GM11168 (cell line): ENCODE measurements around the gene SHH.
"Not testable (repeated sequence)": the region's sequence is repeated elsewhere in the genome, so short reads cannot be mapped to it uniquely, and the experiment has no call there.

Experiments
- in situ Hi-C: fragments of 300-500 bp; cut with MboI; formaldehyde crosslinking; loops from one replicate; pipeline ENCODE4 v1.12.0; 2022; ENCODE audit warnings: low sequenced_read_pairs; ENCODE audit not compliant: unreplicated experiment

Gene SHH

GRCh38 chr7:155821851-155822250 lies 9.6 kb upstream of the SHH start:
- in situ Hi-C loops: no loop called here

DNA sequence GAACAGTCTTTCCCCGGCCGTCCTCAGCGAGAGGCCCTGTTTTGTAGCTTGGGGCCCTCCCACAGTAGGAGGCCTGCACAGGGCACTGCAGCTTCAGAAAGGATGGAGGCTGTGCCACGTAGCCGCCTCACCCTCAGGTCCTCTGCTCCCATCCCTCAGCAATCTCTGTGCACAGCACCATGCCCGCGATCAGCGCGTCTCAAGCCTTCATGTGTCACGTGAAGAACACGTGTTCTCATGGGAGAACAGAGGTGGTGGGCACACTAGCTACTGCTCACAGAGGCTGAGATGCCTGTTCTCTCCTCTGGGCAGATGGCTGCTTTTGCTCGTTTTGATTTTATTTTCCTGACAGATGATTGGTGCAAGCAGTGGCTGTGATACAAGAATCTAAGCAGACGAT lies 8.5 kb upstream of the SHH start:
- in situ Hi-C loops: no loop called here

DNA sequence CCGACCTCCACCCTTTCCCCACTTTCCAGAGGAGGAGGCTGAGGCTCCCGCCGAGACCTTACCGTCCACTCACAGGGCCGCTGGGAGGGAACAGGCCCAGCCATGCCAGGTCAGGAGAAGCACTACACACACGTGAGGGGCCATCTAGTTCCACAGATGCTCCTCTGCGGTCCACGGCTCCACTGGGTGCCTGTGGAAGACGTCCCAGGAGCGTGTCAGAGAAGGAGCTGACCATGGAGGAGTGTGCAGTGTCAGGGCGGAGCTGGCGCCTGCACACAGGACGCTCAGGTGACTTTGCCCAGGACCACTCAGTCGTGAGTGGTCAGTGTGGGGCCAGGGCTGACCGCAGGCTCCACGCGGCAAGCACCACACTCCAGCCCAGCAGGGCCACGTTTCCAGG lies 8.0 kb upstream of the SHH start:
- in situ Hi-C loops: no loop called here

DNA sequence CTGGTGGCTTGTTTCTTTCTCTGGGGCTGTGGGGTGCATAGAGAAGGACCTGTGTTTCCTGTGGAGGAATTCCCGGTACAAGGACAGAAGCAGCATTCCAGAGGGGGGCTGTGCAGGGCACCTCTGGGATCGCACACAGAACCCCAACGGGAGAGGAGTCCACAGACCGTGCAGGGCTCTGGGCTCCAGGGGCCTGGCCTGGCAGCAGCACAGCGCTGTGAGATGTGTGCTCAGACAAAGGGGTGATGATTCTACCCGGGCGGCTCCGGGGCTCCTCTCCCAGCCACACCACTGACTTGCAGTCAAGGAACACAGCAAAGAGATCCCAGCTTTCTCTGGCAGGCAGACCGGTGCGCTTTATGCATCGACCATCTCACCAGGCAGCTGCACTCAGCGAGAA lies 6.9 kb upstream of the SHH start:
- in situ Hi-C loops: no loop called here

- in situ Hi-C loops: no loop called here
Measured at GRCh38 chr7:155818820-155819168, 6.5 kb upstream of the SHH start.

DNA sequence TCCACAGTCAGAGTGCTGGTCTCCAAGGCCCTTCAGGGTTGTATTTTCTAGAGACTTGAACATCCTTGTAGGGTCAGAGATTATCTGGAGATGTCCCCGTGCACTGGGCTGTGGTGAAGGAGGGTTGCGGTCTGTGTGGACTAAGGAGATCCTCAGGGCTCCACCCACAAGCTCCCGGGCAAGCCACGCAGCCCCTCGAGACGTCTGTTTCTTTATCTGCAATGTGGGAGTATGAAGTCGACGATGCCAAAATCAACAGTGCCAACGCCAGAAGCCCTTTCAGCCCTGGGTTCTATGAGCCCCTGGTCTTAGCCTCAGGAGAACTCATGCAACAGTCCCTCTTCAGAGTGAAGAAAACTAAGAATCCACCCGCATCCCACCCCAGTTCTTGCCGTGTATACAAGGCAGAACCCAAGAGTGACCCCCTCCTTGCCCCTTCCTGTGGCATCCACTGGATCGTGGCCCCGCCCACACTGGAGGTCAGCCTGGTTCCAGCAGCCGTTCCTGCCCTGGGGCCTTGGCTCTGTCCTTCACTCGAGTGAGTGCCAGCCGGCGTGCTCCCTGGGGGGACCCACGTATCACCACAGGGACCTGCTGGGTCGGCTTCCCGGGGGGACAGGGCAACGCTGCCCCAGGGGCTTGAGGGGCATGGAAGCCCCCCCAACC lies 6.0 kb upstream of the SHH start:
- in situ Hi-C loops: no loop called here

GRCh38 chr7:155817515-155817914 lies 5.3 kb upstream of the SHH start:
- in situ Hi-C loops: not testable (repeated sequence)

- in situ Hi-C loops: no loop called here
Measured at GRCh38 chr7:155816996-155817395, 4.7 kb upstream of the SHH start.

- in situ Hi-C loops: no loop called here
Measured at GRCh38 chr7:155816192-155816508, 3.9 kb upstream of the SHH start.

DNA sequence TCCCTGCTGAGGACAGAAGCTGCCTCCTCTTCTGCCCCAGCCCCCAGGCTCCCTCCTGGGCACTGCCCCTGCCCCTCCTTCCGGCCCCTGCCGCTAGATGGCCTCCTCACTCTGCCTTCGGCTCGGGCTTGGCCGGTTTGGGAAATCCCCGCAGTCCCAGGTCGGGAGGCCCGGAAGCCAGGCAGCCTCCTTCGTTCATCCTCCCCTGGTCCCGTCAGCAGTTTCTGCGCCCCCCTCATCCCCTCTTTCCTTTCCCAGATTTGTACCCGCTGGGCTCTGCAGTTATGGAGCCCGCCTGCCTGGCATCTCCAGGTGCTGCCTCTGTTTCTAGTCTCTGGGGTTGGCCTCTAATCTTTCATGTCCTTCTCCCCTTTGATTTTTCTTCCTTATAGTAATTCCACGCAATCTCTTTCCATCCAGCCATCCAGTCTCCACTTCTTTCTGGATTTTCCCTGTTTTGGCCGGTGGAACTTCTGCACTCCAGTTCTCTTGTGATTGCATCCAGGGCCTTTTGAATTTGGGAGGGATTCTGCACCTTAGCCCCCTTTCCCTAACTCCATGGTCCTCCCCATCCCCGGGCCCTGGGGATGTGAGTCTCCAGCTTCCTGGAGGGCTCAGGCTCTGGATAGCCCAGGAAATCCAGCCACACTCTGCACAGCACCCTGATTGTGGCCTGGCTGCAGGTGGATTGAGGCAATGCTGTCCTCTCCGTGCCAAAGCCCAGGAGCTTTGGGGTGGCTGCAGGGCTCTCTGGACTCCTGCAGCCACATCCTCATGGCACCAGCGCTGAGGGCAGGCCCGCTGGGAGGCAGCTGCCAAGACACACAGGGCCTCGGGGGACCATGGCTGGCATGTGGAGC lies 3.3 kb upstream of the SHH start:
- in situ Hi-C loops: no loop called here

DNA sequence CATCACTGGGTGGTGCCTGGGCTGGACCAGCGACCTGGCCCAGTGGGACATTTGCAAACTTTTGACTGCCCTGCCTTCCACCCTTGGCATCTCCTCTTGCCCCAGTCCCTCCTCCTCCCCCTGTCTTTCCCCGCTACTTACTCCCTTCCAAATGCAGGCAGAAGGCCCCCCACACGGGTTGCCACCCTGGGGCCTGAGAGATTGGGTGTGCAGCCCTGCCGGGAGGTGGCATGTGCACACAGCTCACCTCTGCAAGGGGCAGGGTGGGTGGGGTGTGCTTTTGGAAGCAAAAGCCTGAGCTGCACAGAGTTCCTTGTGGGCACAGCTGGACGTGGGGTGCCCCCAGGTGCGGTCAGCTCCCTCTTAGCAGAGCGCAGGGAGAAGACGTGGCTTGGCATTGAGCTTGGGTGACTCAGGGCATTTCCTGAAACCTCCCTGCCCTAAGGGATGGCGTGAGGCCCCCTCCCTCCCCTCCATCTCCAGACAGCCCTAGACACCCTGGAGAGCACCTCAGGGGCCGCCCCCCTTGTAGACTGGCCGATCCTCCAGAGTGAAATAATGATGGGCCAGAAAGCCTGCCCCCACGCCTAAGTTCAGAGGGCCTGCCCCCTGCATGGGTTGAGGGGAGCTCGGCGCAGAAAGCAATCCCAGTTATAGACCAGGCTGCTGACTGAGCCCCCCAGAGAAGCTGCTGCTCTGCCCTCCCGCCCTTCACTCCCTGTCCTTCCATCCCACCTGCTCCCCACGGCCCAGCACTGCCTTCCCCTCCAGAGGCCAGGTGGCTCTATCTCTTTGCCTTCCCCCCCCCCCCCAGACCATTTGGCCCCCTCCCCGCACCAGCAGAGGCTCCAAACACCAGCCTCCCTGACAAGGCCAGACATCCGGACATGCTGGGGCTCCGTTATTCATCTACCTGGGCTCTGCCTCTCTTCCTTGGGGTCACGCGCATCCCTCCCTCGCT lies 2.3 kb upstream of the SHH start:
- in situ Hi-C loops: no loop called here

GRCh38 chr7:155813546-155814315 lies 1.5 kb upstream of the SHH start:
- in situ Hi-C loops: no loop called here

DNA sequence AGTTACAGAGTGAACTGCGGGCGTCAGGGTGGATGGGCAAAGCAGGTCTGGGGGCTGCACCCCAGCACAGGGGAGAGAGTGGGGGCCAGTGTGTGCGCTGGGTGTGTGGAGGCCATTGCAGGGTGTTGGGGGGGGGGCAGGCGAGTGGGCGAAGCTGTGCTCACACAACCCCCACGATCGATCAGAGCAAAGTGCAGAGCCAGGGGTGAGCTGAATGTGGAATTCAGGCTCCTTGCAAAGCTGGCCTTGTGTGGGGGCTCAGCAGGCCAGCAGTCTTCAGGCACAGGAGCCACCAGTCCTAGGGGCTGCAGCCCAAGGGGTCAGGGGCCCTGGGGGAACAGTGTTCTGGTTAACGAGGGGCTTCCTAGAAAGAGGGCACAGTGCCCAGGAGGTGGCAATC lies 862 bp upstream of the SHH start:
- in situ Hi-C loops: no loop called here

- in situ Hi-C loops: no loop called here
Measured at GRCh38 chr7:155811560-155811894, 736 bp downstream of the SHH start.

DNA sequence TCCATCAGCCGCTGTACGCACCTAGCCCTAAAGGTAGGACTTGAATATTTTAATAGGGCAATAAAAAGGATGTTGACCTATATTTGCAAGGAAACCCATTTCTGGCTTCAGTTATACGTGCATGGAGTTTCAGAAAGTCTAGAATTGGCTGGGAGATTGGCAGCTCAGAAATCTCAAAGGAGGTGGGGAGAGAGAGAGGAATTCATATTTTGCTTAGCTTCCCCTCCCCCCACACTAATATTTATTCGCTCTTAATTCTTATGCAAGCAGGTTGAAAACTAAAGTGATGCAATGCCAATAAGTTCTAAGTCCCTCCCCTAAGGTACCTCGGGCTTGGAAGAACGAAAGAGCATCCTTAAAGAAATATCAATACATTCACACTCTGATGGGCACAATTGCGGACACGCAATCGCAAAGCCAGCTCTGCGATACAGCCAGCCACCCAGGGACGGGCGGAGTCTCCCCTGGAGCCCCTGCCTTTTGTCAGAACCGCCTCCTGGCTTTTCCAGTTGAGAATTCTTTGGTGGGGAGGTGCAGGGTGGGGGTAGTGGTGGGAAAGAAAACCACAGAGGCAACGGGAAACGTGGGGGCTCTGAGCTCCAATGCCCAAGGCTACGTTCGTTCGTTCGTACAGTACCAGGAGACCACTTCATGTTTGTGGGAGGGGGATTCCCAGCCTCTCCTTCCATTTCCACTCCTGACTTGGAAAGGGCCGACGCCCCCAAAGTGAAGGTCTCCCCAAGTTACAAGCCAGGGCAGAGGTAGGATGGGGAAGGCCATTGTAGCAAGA lies 1.3 kb downstream of the SHH start:
- in situ Hi-C loops: no loop called here

- in situ Hi-C loops: no loop called here
Measured at GRCh38 chr7:155809947-155810769, 2.1 kb downstream of the SHH start.

DNA sequence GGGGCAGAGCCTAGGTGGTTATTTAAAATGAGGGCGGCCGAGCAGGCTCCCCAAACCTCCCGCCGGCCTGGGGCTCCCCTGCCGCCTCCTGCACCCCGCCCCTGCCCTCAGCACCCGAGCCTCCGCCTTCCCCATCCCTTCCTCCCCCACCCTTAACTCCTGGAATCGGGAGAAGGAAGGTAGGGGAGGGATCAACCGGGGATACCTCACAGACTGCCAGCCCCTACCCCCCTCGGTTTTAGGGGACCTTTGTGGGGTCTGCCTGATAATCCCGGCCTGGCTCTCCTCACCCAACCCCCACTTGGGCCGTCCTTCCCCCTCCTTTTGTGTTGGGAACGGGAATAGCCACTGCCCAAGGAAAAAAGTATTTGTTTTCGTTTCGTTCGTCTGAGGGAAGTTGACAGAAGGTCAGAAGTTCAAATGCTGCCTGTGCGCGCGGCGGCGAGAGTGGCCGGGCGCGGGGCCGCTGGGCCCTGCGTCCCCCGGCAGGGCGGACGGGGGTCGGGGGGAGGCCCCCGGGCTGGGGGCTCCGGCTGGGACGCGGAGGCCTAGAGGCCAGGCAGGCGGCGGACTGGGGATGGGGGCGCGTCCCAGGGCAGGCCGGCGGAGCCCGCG lies 2.8 kb downstream of the SHH start:
- in situ Hi-C loops: no loop called here

DNA sequence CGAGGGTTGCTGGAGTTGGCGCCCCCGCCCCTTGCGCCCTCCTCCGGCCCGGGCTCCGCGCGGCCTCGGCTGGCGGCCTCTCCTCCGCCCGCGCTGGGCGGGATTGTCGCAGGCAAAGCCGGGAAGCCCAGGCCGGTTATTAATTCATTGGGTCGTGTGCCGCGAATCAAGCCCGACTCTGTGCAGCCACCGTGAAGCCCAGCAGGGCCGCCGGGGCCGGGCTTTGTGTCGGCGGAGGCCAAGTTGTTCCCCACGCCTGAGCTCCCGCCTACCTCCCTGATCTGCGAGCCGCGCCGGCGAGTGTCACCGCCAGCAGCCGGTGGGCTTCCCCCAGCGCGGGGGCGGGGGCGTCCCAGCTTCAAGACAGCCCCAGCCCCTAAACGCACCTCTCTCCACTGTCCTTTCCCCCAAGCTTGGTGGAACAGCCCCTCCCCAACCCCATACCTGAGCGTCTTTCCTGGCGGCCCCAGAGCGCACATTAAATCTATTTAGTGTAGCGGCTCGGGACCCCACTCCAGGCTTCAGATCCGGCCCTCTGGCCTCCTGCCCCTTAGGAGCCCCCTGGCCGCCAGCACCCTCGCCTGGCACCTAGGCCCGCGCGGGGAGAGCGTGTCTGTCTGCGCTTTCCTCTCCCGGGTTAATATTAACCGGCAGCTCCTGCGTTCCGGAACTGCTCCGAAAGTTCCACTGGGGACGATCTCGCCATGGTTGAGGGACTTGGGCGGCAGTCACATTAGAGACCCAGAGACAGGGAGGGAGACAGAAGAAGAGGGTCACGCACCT lies 3.5 kb downstream of the SHH start:
- in situ Hi-C loops: no loop called here
